DMS53 treated with DMSO at 0.1 percent for 48 hours (cell line): ENCODE measurements around the gene CACNA1A.
"Not testable (repeated sequence)": the region's sequence is repeated elsewhere in the genome, so short reads cannot be mapped to it uniquely, and the experiment has no call there.

Source experiments
- DNase-seq: peaks from one replicate; lab custom pipeline; 2025; ENCODE audit not compliant: unreplicated experiment; lab: John Stamatoyannopoulos, UW

The CACNA1A gene

DNA sequence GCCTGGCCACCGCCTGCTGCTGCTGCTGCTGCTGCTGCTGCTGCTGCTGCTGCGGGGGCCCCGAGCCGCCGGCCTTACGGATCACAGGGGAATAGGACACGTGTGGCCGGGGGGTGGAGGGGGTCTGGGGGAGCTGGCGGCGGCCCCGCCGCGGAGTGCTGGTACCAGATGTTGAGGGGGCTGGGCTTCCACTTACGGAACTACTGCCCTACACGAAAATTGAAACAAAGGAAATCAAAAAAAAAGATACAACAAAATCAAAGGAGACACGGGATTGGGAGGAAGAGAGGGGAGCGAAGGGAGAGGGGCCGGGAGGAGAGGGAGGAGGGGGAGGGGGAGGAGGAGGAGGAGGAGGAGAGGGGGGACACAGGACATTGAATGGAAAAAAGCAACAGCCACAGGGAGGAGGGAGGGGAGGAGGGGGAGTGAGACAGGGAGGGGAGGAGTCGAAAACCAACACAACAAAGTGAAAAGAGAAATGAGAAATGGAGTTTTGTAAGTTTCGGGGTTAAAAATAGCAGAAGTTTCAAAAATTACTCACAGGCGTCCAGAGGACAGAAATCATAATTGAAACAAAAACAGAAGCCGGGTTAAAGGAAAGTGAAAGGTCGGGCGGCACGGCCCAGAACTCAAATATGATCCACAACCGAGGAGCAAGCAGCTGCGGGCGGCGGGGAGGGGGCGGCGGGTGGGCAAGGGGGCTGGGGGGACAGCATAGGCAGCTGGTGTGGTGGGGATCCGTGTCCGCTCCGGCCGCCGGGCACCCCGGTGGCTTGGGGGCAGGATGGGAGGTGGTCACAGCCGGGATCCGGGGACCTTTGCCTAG lies 298.2 kb downstream of the CACNA1A start:
- no peak for DNase-seq

DNA sequence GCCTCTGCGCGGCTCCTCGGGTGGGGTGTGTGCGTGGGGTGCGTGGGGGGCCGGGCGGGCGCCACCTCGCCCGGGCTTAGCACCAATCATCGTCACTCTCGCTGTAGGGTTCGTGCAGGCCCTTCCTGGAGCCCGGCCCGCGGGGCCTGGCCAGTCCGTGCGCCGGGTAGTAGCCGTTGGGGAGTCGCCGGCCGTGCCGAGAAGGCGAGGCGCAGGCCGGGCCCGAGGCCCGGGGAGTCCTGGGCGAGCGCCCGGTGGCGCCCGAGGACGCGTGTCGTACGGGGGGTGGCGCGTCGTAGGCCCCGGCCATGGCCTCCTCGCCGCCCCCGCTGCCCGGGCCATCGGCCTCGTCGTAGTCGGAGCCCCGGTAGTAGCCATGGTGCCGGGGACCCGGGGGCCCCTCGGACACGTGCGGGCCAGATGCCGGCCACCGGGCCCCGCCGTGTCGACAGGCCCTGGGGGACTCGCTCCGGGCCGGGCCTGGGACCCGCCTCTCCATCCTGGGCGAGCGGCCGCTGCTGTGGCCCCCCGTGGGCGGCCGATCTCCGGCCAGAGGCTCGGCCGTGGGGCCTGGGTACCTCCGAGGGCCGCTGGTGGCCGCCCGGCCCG lies 298.9 kb downstream of the CACNA1A start:
- DNase-seq, result no peak

DNA sequence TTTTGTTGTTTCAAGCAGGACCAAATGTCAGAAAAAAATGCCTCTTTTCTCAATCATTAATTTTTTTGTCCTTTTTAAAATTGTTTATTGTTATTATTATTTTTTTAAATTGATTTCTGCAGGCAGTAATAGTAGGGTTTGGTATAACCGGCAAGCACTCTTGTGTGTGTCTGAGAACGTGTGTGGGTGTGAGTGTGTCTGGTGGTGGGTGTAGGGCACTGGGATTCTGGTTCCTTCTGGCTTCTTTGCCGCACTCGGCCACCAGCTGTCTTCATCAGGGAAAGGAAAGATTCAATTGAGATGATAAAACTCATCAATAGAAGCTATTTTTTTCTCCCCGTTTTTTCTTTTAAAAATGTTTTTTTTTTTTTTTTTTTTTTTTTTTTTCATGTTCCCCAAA lies 299.7 kb downstream of the CACNA1A start:
- DNase-seq, result no peak

DNA sequence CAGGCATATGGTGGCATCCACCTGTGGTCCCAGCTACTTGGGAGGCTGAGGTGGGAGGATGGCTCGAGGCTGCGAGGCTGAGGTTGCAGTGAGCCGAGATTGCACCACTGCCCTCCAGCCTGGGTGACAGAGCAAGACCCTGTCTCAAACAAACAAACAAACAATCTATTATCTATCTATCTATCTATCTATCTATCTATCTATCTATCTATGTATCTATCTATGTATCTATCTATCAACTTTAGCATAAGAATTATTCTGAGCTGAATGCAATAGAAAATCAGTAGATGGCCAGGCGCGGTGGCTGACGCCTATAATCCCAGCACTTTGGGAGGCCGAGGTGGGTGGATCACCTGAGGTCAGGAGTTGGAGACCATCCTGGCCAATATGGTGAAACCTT lies 304.2 kb downstream of the CACNA1A start:
- DNase-seq, result not testable (repeated sequence)

DNA sequence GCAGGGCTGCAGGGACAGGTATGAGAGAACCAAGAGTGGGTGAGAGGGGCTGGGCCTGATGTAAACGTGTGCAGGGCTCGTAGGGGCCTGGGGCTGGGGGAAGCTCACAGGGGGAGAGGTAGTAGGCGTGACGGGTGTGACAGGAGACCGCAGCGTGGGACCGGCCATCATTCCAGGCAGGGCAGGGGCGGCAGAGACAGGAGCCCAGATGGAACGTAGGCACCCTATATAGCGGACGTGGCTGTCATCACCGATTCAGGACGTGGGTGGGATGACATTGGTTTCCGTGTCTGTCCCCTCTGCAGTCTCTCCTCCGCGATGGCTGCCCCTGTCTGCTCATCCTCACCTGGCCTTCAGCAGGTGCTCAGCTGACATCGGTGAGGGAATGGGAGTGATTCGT lies 307.6 kb downstream of the CACNA1A start:
- DNase-seq, result no peak

DNA sequence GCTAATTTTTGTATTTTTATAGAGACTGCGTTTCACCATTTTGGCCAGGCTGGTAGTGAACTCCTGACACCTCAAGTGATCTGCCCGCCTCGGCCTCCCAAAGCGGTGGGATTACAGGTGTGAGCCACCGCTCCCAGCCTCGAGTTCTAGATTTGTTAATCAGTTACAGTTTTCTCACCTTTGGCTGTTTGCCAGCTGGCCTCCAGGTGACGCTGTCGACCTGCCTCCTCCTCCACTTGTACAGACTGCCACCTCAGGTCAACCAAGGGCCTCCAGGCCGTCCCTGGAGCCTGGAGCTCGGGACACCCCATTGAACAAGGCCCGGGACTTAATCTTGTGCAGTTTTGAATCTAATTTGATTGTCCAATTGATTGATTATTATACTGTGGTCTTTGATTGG lies 310.6 kb downstream of the CACNA1A start:
- peak; percentile 38 for DNase-seq

DNA sequence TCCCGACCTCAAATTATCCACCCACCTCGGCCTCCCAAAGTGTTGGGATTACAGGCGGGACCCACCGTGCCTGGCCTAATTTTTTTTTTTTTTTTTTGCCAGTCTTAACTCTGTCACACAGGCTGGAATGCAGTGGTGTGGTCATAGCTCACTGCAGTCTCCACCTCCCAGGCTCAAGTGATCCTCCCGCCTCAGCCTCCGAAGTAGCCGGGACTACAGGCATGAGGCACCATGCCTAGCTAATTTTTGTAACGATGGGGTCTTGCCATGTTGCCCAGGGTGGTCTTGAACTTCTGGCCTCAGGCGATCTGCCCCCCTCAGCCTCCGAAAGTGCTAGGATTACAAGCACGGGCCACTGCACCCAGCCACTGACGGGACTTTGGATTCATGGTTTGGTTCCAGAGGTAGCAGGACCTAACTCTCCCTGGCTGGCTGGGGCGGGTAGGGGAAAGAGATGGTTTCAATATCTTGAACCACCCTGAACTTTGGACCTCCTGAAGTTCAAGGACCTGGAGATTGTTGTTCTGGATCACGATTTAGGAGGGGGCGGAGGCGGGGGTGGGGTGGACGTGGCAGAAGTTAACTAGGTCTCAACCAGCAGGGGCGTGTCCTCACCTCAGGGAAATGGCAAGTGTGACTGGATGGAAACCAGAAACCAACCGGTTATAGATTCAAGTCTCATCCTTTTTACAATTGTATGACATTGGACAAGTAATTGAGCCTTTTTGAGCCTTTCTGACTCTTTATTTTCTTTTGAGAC lies 315.3 kb downstream of the CACNA1A start:
- no peak for DNase-seq

DNA sequence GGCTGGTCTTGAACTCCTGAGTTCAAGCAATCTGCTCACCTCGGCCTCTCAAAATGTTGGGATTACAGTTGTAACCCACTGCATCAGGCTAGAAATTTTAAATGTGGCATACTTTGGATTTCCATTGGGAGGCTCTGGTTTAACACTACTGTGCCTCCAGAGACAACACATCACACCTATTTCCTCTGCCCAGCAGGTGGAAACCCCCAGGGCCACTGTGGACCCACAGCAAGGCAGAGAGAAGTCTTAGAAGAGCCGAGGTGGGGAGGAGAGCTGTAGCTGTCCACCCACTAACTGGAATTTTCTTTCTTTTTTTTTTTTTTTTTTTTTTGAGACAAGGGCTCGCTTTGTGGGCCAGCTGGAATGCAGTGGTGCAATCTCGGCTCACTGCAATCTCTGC lies 316.7 kb downstream of the CACNA1A start:
- no peak for DNase-seq

DNA sequence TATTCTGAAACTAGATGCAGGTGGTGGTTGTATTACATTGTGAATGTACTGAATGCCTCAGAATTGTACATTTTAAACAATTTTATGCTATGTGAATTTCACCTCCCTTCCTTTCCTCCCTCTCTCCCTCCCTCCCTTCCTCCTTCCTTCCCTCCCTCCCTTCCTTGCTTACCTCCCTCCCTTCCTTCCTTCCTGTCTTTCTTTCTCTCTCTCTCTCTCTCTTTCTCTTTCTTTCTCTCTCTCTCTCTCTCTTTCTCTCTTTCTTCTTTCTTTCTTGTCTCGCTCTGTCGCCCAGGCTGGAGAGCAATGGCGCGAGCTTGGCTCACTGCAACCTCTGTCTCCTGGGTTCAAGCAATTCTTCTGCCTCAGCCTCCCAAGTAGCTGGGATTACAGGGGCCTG lies 318.9 kb downstream of the CACNA1A start:
- no peak for DNase-seq

DNA sequence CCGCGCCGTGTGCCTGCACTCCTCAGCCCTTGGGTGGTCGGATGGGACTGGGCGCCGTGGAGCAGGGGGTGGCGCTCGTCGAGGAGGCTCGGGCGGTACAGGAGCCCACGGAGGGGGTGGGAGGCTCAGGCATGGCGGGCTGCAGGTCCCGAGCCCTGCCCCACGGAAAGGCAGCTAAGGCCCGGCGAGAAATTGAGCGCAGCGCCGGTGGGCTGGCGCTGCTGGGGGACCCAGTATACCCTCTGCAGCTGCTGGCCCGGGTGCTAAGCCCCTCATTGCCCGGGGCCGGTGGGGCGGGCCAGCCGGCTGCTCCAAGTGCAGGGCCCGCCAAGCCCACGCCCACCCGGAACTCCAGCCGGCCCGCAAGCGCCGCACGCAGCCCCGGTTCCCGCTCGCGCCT lies 319.6 kb downstream of the CACNA1A start:
- not testable (repeated sequence) for DNase-seq

DNA sequence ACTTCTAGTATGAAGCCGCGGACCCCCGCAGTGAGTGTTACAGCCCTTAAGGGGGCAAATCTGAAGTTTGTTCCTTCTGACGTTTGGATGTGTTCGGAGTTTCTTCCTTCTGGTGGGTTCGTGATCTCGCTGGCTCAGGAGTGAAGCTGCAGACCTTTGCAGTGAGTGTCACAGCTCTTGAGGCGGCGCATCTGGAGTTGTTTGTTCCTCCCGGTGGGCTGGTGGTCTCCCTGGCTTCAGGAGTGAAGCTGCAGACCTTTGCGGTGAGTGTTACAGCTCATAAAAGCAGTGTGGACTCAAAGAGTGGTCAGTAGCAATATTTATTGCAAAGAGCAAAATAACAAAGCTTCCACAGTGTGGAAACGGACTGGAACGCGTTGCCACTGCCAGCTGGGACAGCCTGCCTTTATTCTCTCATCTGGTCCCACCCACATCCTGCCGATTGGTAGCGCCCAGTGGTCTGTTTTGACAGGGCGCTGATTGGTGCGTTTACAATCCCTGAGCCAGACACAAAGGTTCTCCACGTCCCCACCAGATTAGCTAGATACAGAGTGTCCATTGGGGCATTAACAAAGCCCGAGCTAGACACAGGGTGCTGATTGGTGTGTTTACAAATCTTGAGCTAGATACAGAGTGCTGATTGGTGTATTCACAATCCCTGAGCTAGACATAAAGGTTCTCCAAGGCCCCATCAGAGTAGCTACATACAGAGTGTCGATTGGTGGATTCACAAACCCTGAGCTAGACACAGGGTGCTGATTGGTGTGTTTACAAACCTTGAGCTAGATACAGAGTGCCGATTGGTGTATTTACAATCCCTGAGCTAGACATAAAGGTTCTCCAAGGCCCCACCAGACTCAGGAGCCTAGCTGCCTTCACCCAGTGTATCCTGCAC lies 320.3 kb downstream of the CACNA1A start:
- not testable (repeated sequence) for DNase-seq

DNA sequence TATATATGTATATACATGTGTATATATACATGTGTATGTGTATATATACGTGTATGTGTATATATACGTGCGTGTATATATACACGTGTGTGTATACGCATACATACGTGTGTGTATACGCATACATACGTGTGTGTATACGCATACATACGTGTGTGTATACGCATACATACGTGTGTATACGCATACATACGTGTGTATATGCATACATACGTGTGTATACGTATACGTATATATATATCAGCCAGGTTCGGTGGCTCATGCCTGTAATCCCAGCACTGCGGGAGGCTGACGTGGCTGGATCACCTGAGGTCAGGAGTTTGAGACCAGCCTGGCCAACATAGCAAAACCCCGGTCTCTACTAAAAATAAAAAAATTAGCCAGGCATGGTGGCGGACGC lies 321.4 kb downstream of the CACNA1A start:
- not testable (repeated sequence) for DNase-seq

DNA sequence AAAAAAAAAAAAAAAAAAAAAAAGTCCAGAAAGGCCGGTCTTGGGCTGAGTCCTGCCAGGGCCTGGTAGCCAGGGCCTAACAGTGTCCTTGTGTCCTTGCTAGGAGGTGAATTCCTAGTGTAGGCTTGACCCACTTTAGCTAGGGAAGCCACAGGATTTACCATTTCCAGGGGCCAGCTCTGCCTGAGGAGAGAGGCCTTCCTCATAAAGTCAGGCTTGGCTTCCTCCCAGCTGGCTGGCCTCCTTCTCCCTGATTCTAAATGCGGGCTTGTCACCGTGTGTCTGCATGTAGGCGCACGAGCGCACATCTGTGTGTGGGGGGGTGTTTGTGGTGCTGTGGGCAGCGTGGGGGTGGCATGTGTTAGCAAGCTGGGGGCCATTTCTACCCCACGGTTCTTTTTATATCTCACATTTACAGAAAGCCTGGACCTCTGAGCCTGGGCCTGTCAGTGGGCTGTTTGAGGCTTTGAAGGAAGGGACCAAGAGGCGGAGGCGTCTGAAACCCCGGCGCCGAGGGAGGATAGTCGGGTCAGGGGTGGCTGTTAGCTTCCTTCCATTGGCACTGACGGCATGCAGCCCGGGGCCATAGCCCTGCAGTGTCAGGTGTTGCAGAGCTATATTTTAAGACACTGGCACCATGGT lies 324.4 kb downstream of the CACNA1A start:
- DNase-seq, result no peak

DNA sequence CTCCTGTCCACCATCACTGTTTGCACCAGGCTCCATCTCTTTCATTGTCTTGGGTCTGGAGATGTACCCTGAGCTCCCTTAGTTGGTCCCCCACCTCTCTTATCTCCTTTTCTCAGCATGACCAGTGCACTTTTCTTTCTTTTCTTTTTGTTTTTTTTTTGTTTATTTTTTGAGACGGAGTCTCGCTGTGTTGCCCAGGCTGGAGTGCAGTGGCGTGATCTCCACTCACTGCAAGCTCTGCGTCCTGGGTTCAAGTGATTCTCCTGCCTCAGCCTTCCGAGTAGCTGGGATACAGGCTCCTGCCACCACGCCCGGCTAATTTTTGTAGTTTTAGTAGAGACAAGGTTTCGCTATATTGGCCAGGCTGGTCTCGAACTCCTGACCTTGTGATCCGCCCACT lies 328.0 kb downstream of the CACNA1A start:
- not testable (repeated sequence) for DNase-seq

DNA sequence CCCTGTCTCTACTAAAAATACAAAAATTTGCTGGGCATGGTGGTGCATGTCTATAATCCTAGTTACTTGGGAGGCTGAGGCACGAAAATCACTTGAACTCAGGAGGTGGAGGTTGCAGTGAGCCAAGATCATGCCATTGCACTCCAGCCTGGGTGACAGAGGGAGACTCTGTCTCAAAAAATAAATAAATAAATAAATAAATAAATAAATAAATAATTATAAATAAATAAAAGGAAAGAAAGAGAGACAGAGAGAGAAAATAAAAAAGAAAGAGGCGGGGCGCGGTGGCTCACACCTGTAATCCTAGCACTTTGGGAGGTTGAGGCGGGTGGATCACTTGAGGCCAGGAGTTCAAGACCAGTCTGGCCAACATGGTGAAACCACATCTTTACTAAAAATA lies 328.7 kb downstream of the CACNA1A start:
- DNase-seq, result not testable (repeated sequence)

DNA sequence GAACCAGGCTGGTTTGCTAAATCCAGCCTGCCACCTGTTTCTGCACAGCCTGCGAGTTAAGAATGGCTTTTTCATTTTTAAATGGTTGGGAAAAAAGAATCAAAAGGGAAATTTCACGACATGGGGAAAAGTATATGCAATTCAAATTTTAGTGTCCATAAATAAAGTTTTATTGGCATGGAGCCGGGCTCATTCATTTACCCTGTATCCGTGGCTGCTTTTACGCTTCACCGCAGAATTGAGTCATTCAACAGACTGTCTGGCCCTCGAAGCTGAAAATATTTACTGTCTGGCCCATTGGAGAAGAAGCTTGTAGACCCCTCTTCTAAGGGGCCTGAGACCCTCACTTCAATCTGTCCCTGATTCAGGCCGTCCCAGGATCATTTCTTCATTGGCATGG lies 329.9 kb downstream of the CACNA1A start:
- no peak for DNase-seq

DNA sequence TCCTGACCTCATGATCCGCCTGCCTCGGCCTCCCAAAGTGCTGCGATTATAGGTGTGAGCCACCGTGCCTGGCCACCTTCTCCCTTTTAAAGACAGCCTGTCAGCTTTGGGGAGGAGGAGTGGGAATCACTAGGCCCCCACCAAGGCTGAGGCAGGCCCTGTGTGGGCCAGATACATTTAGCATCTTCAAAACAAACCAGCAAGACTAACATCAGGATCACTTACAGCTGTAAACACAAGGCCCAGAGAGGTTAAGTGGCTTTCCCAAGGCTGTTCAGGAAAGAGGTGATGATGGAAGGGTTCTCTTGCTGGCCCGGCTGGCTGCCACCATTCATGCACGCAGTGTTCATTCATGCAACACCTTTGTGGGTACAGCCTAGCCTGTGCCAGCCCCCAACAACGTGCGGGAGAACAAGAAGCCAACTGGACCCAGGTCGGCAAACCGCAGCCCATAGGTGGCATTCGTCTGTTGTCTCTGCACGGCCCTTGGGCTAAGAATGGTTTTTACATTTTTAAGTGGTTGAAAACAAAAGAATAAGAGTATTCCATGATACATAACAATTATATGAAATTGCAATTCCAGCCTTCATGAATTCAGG lies 333.0 kb downstream of the CACNA1A start:
- no peak for DNase-seq

DNA sequence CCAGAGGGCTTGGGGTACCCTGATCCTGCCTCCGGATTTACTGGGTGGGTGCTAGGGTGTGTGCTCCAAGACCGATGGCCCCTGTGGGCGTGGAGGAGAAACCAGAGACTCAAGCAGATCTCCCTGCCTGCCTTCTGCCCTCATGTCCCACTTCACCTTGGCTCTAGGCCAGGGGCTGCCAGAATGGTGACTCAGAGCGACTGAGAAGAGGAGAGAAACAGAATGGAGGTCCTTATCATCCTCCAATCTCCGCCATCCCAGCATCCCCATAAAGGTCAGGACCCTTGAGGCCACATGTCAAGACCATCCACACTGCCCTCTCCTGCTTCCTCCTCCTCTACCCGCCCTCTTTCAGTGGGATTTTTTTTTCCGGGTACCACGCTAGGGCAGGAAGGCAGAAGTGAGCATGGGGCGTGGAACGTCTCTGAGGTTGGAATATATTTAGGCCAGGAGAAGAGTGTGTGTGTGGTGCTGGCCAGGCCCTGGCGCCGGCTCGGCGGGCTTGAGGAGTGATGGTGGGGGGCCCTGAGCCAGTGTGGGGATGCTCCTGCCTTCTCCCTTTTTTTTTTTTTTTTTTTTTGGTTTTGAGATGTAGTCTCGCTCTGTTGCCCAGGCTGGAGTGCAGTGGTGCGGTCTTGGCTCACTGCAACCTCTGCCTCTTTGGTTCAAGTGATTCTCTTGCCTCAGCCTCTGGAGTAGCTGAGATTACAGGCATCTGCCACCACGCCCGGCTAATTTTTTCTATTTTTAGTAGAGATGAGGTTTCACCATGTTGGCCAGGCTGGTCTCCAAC lies 333.7 kb downstream of the CACNA1A start:
- peak; percentile 21 for DNase-seq

DNA sequence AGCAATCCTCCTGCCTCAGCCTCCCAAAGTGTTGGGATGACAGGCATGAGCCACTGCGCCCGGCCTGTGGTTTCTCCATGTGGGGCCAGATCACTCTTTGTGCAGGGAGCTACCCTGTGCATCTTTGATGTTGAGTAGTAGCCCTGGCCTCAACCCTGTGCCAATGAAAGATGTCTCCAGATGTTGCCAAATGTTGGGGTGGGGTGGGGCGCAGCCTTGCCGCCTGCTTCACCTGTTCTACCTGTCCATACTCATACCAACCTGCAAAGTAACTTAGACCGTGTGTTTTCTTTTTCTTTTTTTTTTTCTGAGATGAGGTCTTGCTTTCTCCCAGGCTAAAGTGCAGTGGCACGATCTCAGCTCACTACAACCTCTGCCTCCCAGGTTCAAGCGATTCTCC lies 335.1 kb downstream of the CACNA1A start:
- no peak for DNase-seq
